ENCODE measurements around the gene CPS1.

Gene CPS1

GRCh38 chr2:210655229-210655975, 99.0 kb downstream of the CPS1 start:
- DNase-seq: no peak

GRCh38 chr2:210657874-210658273, 101.5 kb downstream of the CPS1 start:
- DNase-seq: no peak
- TF ChIP-seq POLR2A (IDR thresholded peaks at IDR 0.05; ENCODE audit: low read length) (no peak), GATA1 (IDR thresholded peaks at IDR 0.05; ENCODE audit: low read depth, low read length) (no peak)

More at GRCh38 chr2:210655229-210655975, 99.0 kb downstream of the CPS1 start:
- TF ChIP-seq GATA1 (IDR thresholded peaks at IDR 0.05; ENCODE audit: low read depth, low read length) (no peak), POLR2A (IDR thresholded peaks at IDR 0.05; ENCODE audit: low read length) (no peak)

- DNase-seq: no peak
- no peak for TF ChIP-seq POLR2A (IDR thresholded peaks at IDR 0.05; ENCODE audit: low read length)
- TF ChIP-seq GATA1 (IDR thresholded peaks at IDR 0.05; ENCODE audit: low read depth, low read length): no peak
These were observed 104.4 kb downstream of the CPS1 start for GRCh38 chr2:210660751-210661150.

GRCh38 chr2:210662560-210662959, 106.2 kb downstream of the CPS1 start:
- TF ChIP-seq GATA1 (IDR thresholded peaks at IDR 0.05; ENCODE audit: low read depth, low read length): no peak
- no peak for TF ChIP-seq POLR2A (IDR thresholded peaks at IDR 0.05; ENCODE audit: low read length)
- DNase-seq: no peak

- no peak for TF ChIP-seq POLR2A (IDR thresholded peaks at IDR 0.05; ENCODE audit: low read length)
- TF ChIP-seq GATA1 (IDR thresholded peaks at IDR 0.05; ENCODE audit: low read depth, low read length): no peak
These were observed 107.3 kb downstream of the CPS1 start for GRCh38 chr2:210663631-210664089.

GRCh38 chr2:210667711-210668110, 111.3 kb downstream of the CPS1 start:
- TF ChIP-seq POLR2A (IDR thresholded peaks at IDR 0.05; ENCODE audit: low read length) (no peak), GATA1 (IDR thresholded peaks at IDR 0.05; ENCODE audit: low read depth, low read length) (no peak)
- no peak for DNase-seq

More at GRCh38 chr2:210663631-210664089, 107.3 kb downstream of the CPS1 start:
- no peak for DNase-seq

- no peak for DNase-seq
- TF ChIP-seq POLR2A (IDR thresholded peaks at IDR 0.05; ENCODE audit: low read length) (no peak), GATA1 (IDR thresholded peaks at IDR 0.05; ENCODE audit: low read depth, low read length) (no peak)
These were observed 114.7 kb downstream of the CPS1 start for GRCh38 chr2:210671065-210671464.

- TF ChIP-seq POLR2A (IDR thresholded peaks at IDR 0.05; ENCODE audit: low read length) (no peak), GATA1 (IDR thresholded peaks at IDR 0.05; ENCODE audit: low read depth, low read length) (no peak)
These were observed 116.7 kb downstream of the CPS1 start for GRCh38 chr2:210673117-210673516.

GRCh38 chr2:210676067-210676466, 119.7 kb downstream of the CPS1 start:
- DNase-seq: no peak
- TF ChIP-seq GATA1 (IDR thresholded peaks at IDR 0.05; ENCODE audit: low read depth, low read length) (no peak), POLR2A (IDR thresholded peaks at IDR 0.05; ENCODE audit: low read length) (no peak)

More at GRCh38 chr2:210673117-210673516, 116.7 kb downstream of the CPS1 start:
- no peak for DNase-seq

- DNase-seq: no peak
- no peak for TF ChIP-seq GATA1 (IDR thresholded peaks at IDR 0.05; ENCODE audit: low read depth, low read length)
- TF ChIP-seq POLR2A (IDR thresholded peaks at IDR 0.05; ENCODE audit: low read length): no peak
These were observed 125.1 kb downstream of the CPS1 start for GRCh38 chr2:210681491-210681890.

GRCh38 chr2:210686401-210686800, 130.0 kb downstream of the CPS1 start:
- TF ChIP-seq GATA1 (IDR thresholded peaks at IDR 0.05; ENCODE audit: low read depth, low read length) (no peak), POLR2A (IDR thresholded peaks at IDR 0.05; ENCODE audit: low read length) (no peak)
- DNase-seq: no peak

GRCh38 chr2:210687786-210688470, 131.5 kb downstream of the CPS1 start:
- TF ChIP-seq GATA1 (IDR thresholded peaks at IDR 0.05; ENCODE audit: low read depth, low read length) (no peak), POLR2A (IDR thresholded peaks at IDR 0.05; ENCODE audit: low read length) (no peak)
- DNase-seq: no peak

GRCh38 chr2:210707900-210708299, 151.5 kb downstream of the CPS1 start:
- TF ChIP-seq POLR2A (IDR thresholded peaks at IDR 0.05; ENCODE audit: low read length): no peak
- no peak for TF ChIP-seq GATA1 (IDR thresholded peaks at IDR 0.05; ENCODE audit: low read depth, low read length)
- DNase-seq: no peak

GRCh38 chr2:210713122-210713521, 156.7 kb downstream of the CPS1 start:
- DNase-seq: no peak
- TF ChIP-seq GATA1 (IDR thresholded peaks at IDR 0.05; ENCODE audit: low read depth, low read length) (no peak), POLR2A (IDR thresholded peaks at IDR 0.05; ENCODE audit: low read length) (no peak)
